GM12874 (cell line): ENCODE data around the gene CHST12.

Experiments
- TF ChIP-seq, protein P1 (sequence below): IDR thresholded peaks from 2 replicates; pipeline ENCODE4 v1.5.1; 2011; ENCODE audit warnings: low read depth, mild to moderate bottlenecking, control low read depth, low read length, moderate library complexity; ENCODE audit not compliant: insufficient read depth

CHST12 gene

DNA sequence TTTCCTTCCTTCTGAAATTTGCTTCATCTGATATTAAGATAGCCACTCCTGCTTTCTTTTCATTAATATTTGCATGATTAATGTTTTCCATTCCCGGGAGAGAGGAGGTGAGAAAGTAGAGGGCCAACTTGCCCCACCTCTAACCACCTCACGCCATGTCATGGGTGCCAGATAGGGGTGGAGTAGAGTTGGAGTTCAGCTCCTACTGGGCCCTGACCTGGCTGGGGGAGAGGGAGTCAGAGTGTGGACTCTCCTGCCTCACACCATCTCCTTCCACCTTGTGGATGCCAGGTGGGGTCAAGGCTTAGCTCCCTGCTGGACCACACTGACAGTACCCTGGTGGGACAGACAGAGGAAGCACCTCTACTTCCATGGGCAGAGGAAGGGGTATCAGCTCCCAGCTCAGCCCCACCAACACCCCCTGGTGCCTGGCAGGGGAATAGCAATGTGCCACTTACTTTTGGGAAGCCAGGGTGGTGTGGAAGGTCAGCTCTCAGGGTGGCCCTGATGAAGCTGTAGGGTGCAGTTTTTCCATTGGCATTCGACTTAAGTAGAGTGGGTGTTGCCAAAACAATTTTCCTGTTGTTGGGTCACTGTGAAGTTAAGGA is 28.0 kb downstream of the CHST12 start:
- TF ChIP-seq, protein P1, sequence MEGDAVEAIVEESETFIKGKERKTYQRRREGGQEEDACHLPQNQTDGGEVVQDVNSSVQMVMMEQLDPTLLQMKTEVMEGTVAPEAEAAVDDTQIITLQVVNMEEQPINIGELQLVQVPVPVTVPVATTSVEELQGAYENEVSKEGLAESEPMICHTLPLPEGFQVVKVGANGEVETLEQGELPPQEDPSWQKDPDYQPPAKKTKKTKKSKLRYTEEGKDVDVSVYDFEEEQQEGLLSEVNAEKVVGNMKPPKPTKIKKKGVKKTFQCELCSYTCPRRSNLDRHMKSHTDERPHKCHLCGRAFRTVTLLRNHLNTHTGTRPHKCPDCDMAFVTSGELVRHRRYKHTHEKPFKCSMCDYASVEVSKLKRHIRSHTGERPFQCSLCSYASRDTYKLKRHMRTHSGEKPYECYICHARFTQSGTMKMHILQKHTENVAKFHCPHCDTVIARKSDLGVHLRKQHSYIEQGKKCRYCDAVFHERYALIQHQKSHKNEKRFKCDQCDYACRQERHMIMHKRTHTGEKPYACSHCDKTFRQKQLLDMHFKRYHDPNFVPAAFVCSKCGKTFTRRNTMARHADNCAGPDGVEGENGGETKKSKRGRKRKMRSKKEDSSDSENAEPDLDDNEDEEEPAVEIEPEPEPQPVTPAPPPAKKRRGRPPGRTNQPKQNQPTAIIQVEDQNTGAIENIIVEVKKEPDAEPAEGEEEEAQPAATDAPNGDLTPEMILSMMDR = peak; percentile 67

DNA sequence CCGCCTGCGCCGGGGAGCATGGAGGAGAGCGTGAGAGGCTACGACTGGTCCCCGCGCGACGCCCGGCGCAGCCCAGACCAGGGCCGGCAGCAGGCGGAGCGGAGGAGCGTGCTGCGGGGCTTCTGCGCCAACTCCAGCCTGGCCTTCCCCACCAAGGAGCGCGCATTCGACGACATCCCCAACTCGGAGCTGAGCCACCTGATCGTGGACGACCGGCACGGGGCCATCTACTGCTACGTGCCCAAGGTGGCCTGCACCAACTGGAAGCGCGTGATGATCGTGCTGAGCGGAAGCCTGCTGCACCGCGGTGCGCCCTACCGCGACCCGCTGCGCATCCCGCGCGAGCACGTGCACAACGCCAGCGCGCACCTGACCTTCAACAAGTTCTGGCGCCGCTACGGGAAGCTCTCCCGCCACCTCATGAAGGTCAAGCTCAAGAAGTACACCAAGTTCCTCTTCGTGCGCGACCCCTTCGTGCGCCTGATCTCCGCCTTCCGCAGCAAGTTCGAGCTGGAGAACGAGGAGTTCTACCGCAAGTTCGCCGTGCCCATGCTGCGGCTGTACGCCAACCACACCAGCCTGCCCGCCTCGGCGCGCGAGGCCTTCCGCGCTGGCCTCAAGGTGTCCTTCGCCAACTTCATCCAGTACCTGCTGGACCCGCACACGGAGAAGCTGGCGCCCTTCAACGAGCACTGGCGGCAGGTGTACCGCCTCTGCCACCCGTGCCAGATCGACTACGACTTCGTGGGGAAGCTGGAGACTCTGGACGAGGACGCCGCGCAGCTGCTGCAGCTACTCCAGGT is 29.7 kb downstream of the CHST12 start:
- TF ChIP-seq, protein P1 = no peak

DNA sequence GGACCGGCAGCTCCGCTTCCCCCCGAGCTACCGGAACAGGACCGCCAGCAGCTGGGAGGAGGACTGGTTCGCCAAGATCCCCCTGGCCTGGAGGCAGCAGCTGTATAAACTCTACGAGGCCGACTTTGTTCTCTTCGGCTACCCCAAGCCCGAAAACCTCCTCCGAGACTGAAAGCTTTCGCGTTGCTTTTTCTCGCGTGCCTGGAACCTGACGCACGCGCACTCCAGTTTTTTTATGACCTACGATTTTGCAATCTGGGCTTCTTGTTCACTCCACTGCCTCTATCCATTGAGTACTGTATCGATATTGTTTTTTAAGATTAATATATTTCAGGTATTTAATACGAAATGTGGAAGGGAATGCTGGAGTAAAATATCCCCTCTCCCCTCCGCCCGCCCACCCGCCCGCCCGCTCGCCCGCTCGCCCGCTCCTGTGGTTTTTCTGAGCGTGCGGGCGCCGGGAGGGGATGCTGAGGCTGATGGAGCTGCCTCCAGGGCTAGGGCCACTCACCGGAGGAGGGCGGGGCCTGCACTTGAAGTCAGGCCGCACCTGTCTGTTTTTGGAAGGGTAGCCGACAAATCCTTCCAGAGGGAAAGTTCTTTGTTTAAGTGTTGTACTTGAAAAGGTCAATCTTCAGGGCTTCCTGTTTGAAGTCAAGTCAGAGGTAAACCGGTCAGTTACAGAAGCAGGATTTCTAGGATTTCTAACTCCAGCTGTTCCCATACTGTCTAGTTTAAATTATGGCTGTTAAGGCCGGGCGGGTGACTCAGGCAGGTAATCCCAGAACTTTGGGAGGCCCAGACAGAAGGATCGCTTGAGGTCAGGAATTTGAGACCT is 30.5 kb downstream of the CHST12 start:
- TF ChIP-seq, protein P1 = no peak

DNA sequence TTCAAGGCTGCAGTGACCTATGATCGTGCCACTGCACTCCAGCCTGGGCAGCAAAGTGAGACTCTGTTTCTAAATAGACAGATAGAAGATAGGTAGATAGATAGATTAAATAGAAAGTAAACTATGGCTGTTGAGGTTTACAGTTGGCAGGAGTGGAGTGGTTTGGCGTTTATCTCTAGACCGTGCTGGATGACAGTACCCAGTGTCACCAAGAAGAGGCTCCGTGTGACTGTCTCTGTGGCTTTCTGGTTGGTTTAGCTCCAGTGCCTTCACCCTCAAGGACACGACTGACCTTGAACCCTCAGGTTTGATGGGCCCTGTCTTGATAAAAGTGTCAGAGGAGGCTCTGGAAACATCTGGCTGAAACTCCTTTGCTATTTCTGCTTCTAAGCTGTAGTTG is 31.7 kb downstream of the CHST12 start:
- TF ChIP-seq, protein P1 = no peak

DNA sequence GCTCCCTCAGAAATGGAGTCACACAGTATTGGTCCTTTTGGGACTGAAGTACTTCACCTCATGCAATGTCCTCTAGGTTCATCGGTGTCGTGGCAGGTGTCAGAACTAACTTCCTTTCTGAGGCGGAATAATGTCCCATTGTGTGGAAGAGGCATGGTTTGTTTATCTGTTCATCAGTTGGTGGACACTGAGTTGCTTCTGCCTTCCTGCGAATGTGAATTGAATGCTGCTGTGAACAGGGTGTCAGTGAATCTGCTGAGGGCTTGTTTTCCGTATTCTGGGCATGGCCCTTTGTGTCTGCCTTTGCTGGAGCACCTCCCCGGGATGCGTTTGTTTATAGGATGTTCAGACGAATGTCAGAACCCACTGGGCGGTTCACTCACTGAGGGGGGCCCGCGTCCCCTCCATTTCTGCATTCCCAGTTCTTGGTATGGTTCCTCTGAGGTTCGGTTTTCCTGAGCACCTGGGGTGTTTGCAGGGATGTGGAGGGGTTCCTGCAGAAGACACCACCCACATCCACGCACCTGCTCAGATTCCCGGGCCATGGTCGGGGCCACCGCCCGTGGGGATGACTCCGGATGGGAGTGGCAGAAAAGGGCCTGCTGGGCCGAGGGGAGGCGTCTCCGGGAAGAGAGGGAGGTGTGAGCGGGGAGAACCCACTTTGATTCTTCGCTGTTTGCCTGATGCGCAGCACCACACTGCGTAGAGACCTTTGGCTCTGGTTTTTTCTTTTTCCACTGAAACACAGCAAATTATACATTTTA is 33.1 kb downstream of the CHST12 start:
- TF ChIP-seq, protein P1 = no peak

DNA sequence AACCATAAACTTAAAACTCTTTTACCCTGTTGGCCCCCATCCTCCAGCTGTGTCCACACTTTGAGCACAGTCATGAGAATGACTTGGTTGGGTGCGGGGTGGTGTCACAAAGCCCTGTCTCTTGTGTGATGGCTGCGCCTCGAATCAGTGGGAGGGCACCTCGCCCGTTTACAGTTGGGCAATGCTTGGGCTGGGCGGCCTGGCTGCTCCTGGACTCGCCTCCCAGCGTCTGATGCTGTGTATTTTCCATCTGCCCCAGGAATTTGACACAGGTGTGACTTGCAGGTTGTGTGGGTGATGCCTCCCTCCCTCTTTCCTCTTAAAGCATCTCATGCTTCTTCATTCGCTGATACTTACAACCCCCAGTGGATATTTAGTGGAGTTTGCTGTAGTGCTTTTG is 33.7 kb downstream of the CHST12 start:
- TF ChIP-seq, protein P1 = no peak
